ENCODE results near the gene SLC25A24. TPM values are rescaled to one million over a fixed set of nuclear protein-coding genes. Genes with fewer than 3 reads are reported as not detected.

SLC25A24 gene
- total and polyA plus RNA-seq, 2 donors from 2014 or later = 8.9 to 30.2 TPM

- no peak overlapping the region for H3K27ac ChIP-seq (ENCODE audit: low read depth in 2 of 2, low read length in 2 of 2)
- DNase-seq (no peak), FAIRE-seq (no peak)
- intact Hi-C loops (cut with DNase I) = no loop called here
- no peaks in the 10 kb centered on the region for H3K27me3 ChIP-seq (ENCODE audit: control insufficient read depth, insufficient read depth, low read length)
- H3K9ac ChIP-seq (ENCODE audit: low read length in 3 of 3) = no peak overlapping the region
- no peaks in the 10 kb centered on the region for H3K36me3 ChIP-seq (ENCODE audit: control insufficient read depth in 2 of 3, insufficient read depth in 3 of 3, low read length in 3 of 3)
- H3K9me3 ChIP-seq (ENCODE audit: control insufficient read depth in 2 of 3, insufficient read depth in 1 of 3, low read length in 3 of 3) = no peaks in the 10 kb centered on the region
- no peak overlapping the region for H3K4me3 ChIP-seq (ENCODE audit: low read length in 3 of 3)
- no peak for TF ChIP-seq CTCF (IDR thresholded peaks at IDR 0.05; ENCODE audit: borderline replicate concordance, extremely low read depth, insufficient read depth)
- H3K4me1 ChIP-seq (ENCODE audit: control insufficient read depth in 2 of 3, insufficient read depth in 2 of 3, low read depth in 1 of 3, low read length in 3 of 3) = no peaks in the 10 kb centered on the region
Observed at GRCh38 chr1:108085628-108086027, 114.5 kb downstream of the SLC25A24 start.

GRCh38 chr1:108084866-108085477, 115.2 kb downstream of the SLC25A24 start:
- Histone ChIP-seq H3K36me3 (ENCODE audit: control insufficient read depth in 2 of 3, insufficient read depth in 3 of 3, low read length in 3 of 3) (no peaks in the 10 kb centered on the region), H3K4me3 (ENCODE audit: low read length in 3 of 3) (no peak overlapping the region), H3K27ac (ENCODE audit: low read depth in 2 of 2, low read length in 2 of 2) (no peak overlapping the region), H3K9me3 (ENCODE audit: control insufficient read depth in 2 of 3, insufficient read depth in 1 of 3, low read length in 3 of 3) (no peaks in the 10 kb centered on the region), H3K4me1 (ENCODE audit: control insufficient read depth in 2 of 3, insufficient read depth in 2 of 3, low read depth in 1 of 3, low read length in 3 of 3) (no peaks in the 10 kb centered on the region), H3K9ac (ENCODE audit: low read length in 3 of 3) (no peak overlapping the region), H3K27me3 (ENCODE audit: control insufficient read depth, insufficient read depth, low read length) (no peaks in the 10 kb centered on the region)
- TF ChIP-seq CTCF (IDR thresholded peaks at IDR 0.05; ENCODE audit: borderline replicate concordance, extremely low read depth, insufficient read depth) = no peak
- FAIRE-seq (no peak), DNase-seq (peak in 1 of 5 donors; percentile 51)
- intact Hi-C loops (cut with DNase I) = no loop called here

Other genes with a start within 250 kb of the SLC25A24 start
- 87.5 TPM for gene VAV3, start 235.2 kb downstream of the SLC25A24 start, total RNA-seq
- 61.6 TPM for gene VAV3, start 235.2 kb downstream of the SLC25A24 start, polyA plus RNA-seq (ENCODE audit: insufficient read depth, low read depth, low replicate concordance)
- gene NBPF4, start 43.7 kb upstream of the SLC25A24 start, total RNA-seq = not detected
- not detected for gene NBPF4, start 43.7 kb upstream of the SLC25A24 start, polyA plus RNA-seq (ENCODE audit: insufficient read depth, low read depth, low replicate concordance)
- not detected for gene NBPF6, start 250.0 kb upstream of the SLC25A24 start, total RNA-seq
- not detected for gene NBPF6, start 250.0 kb upstream of the SLC25A24 start, polyA plus RNA-seq (ENCODE audit: insufficient read depth, low read depth, low replicate concordance)